Ovary (tissue), 9 donors: Measurements from ENCODE around the gene ATP13A3. TPM values are rescaled to one million over a fixed set of nuclear protein-coding genes. Genes with fewer than 3 reads are reported as not detected.

ENCODE experiments used
- DNase-seq, 5 donors: peaks; one replicate each; pipeline ENCODE4 v3.0.0-alpha.2; 2019 to 2020
- H3K27ac ChIP-seq, 2 donors: fragments of 200-600 bp; one replicate each; pipeline versions ENCODE4 v1.5.1 to v1.8.0; 2019 to 2022
- H3K27me3 ChIP-seq: fragments of 200-600 bp; one replicate; pipeline ENCODE4 v1.8.0; 2022
- H3K36me3 ChIP-seq: fragments of 200-600 bp; sonication (generic); one replicate; pipeline ENCODE4 v1.5.1; 2019
- H3K4me1 ChIP-seq: one replicate; pipeline ENCODE4 v1.8.1; 2013; ENCODE audit warnings: mild to moderate bottlenecking, moderate library complexity; ENCODE audit not compliant: insufficient read depth
- H3K4me3 ChIP-seq: fragments of 200-600 bp; sonication (generic); one replicate; pipeline ENCODE4 v1.5.1; 2017
- H3K9me3 ChIP-seq, 2 donors: fragments of 200-600 bp in 1 of 2; sonication (generic) in 1 of 2; one replicate each; pipeline versions ENCODE4 v1.5.1 to v1.8.1; 2013 to 2019; ENCODE audit warnings: mild to moderate bottlenecking in 1 of 2, moderate library complexity in 1 of 2
- CTCF ChIP-seq, 3 donors: fragments of 450-650 bp in 2 of 3; fragments of 200-600 bp in 1 of 3; IDR thresholded peaks; one replicate each; pipeline versions ENCODE4 v1.5.1 to v1.8.0; 2016 to 2022; ENCODE audit warnings: antibody characterized with exemption in 3 of 3, mild to moderate bottlenecking in 1 of 3
- EP300 ChIP-seq: sonication (generic); formaldehyde crosslinking; IDR thresholded peaks from one replicate; pipeline ENCODE4 v1.6.1; 2017; ENCODE audit warnings: antibody characterized with exemption
- POLR2A ChIP-seq: fragments of 450-650 bp; IDR thresholded peaks from one replicate; pipeline ENCODE4 v1.6.1; 2017; ENCODE audit warnings: antibody characterized with exemption, mild to moderate bottlenecking, moderate library complexity
- WGBS, 3 donors: extraction: QIAGEN DNeasy Blood & Tissue Kit in 1 of 3; methylation state at CpG; one replicate each; pipeline versions ENCODE4 v1.1.5 to v1.1.7; 2013 to 2017; 5-methylcytosine and 5-hydroxymethylcytosine counted together
- intact Hi-C, 4 donors: fragments of 100-400 bp; cut with DNase I; formaldehyde crosslinking; loops; one replicate each; pipeline versions ENCODE4 v1.11.0 to v1.15.1; 2022 to 2023
- polyA plus RNA-seq, 2 donors: library from polyadenylated mRNA; stranded (reverse); fragments of 200-250 nt in 1 of 2; fragments of 350-450 nt in 1 of 2; fragmentation: Illumina TruSeq in 1 of 2; extraction: RNeasy Lipid Tissue Mini Kit (QIAGEN cat#74804) in 1 of 2; gene quantifications; one replicate each; pipeline ENCODE4 v1.2.3, GENCODE V29; 2013 to 2014
- total RNA-seq, 7 donors: library from RNA; depleted of rRNA in 2 of 7; stranded (reverse); fragments of >200 nt in 2 of 7; fragmentation: NEBNext Ultra II Directional in 3 of 7; extraction: Animal tissue kit (Norgen Biotek cat#: 25700) in 3 of 7; gene quantifications; one replicate each; pipeline versions ENCODE4 v1.1.0 to v1.2.4, GENCODE V29; 2016 to 2023
- donor health status: DM: no; HTN: no; CAD: no; lungs with moderate emphysema.
- donor health status: DM: no; HTN: no; CAD: no.
- donor health status: Bipolar disorder and iron deficiency.
- donor health status: DM: yes; HTN: yes; CAD: no.
- donor health status: DM: no; HTN: no; CAD: no.
- donor health status: DM: yes; HTN: yes; CAD: no.

ATP13A3 gene
- total and polyA plus RNA-seq, 9 donors, result 13.7 to 101 (median 52.4) TPM

GRCh38 chr3:194396859-194397756 is 89.7 kb downstream of the ATP13A3 start:
- Histone ChIP-seq H3K9me3 (no peaks in the 10 kb centered on the region), H3K27ac (peak overlapping the region; percentile 23 to 54), H3K36me3 (no peaks in the 10 kb centered on the region), H3K4me3 (peak overlapping the region; percentile 1), H3K27me3 (no peaks in the 10 kb centered on the region), H3K4me1 (peaks cover 1% of the 10 kb centered on the region)
- intact Hi-C loops, result loop anchor here in 1 of 4 donors (5.0 kb wide), 1 partner anchor 60 kb away; no protein-coding TSS in a partner anchor
- no peak for TF ChIP-seq CTCF (IDR thresholded peaks at IDR 0.05)
- TF ChIP-seq POLR2A, result no peak
- TF ChIP-seq EP300, result no peak
- 27 to 36% (median 30%) methylated on average over 57 to 73 of the region's 73 CpGs for WGBS, 3 donors
- peak in 4 of 5 donors; percentile 22 to 60 (median 50) for DNase-seq

DNA sequence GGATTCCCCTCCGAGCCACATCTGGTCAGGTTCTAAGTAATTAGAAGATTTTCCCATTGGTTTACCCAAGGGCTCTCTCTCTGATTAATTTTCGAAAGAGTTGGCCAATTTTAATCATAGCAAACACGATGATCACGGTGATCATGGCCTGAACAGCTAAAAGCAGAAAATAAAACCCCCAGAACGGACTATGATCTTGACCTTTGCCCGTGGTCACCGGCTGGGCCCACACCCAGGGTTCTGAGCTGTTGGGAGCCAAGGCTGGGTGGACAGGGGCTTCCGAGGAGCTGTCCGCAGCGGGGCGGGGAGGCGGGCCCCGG is 90.3 kb downstream of the ATP13A3 start:
- intact Hi-C loops, result loop anchor here in 1 of 4 donors (5.0 kb wide), 1 partner anchor 59 kb away; no protein-coding TSS in a partner anchor
- Histone ChIP-seq H3K4me3 (peak overlapping the region; percentile 1), H3K36me3 (no peaks in the 10 kb centered on the region), H3K4me1 (peaks cover 1% of the 10 kb centered on the region), H3K27ac (peak overlapping the region; percentile 23 to 54), H3K9me3 (no peaks in the 10 kb centered on the region), H3K27me3 (no peaks in the 10 kb centered on the region)
- 4 to 8% (median 7%) methylated on average over 8 to 13 of the region's 13 CpGs for WGBS, 3 donors
- TF ChIP-seq POLR2A (no peak), CTCF (IDR thresholded peaks at IDR 0.05) (no peak), EP300 (no peak)
- DNase-seq, result peak in 2 of 5 donors; percentile 38 to 54

DNA sequence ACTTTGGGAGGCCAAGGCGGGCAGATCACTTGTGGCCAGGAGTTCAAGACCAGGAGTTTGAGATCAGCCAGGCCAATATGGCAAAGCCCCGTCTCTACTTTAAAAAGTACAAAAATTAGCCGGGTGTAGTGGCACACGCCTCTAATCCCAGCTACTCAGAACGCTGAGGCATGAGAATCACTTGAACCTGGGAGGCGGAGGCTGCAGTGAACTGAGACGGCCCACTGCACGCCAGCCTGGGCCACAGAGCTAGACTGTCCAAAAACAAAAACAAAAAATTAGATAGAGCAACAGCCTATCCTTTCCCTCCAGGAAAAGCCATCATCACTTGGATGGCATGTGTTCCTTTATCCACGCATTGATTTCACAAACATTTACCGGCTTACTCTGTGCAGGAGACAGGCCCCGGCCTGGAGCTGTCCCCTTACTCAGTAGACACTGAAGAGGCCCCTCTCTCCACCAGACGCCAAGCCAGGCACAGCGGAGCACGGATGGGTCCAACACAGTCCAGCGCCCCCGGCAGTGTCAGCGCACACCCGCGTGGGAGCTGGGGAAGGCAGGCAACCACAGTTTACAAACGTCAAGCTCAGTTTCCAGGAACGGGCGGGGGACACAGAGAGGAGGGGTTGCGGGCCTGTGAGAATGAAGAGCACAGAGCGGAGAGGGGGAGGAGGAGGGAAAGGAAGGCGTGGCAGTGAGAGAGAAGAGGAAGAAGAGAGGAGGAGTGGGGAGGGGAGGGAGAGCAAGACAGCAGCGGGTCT is 90.8 kb downstream of the ATP13A3 start:
- no peaks in the 10 kb centered on the region for H3K9me3 ChIP-seq
- TF ChIP-seq POLR2A (no peak), EP300 (no peak), CTCF (IDR thresholded peaks at IDR 0.05) (no peak)
- no peaks in the 10 kb centered on the region for H3K36me3 ChIP-seq
- H3K4me3 ChIP-seq, result no peak overlapping the region
- no peaks in the 10 kb centered on the region for H3K27me3 ChIP-seq
- peaks cover 1% of the 10 kb centered on the region for H3K4me1 ChIP-seq
- peak; percentile 45 to 80 (median 77) for DNase-seq
- 15 to 22% (median 19%) methylated on average over 26 of the region's 26 CpGs for WGBS, 3 donors
- intact Hi-C loops, result loop anchor here in 1 of 4 donors (5.0 kb wide), 1 partner anchor 59 kb away; no protein-coding TSS in a partner anchor
- peak overlapping the region in 1 of 2 donors; percentile 54 for H3K27ac ChIP-seq

GRCh38 chr3:194395212-194395611 is 91.6 kb downstream of the ATP13A3 start:
- WGBS, 3 donors, result 92 to 97% (median 95%) methylated on average over 5 of the region's 5 CpGs
- H3K4me3 ChIP-seq, result no peak overlapping the region
- no peak for TF ChIP-seq EP300
- TF ChIP-seq POLR2A, result no peak
- TF ChIP-seq CTCF (IDR thresholded peaks at IDR 0.05), result no peak
- H3K27ac ChIP-seq, result no peak overlapping the region
- H3K9me3 ChIP-seq, result no peaks in the 10 kb centered on the region
- no peaks in the 10 kb centered on the region for H3K36me3 ChIP-seq
- no peaks in the 10 kb centered on the region for H3K27me3 ChIP-seq
- intact Hi-C loops, result loop anchor here in 1 of 4 donors (5.0 kb wide), 1 partner anchor 58 kb away; no protein-coding TSS in a partner anchor
- peaks cover 1% of the 10 kb centered on the region for H3K4me1 ChIP-seq
- no peak for DNase-seq
